Right lobe of liver (tissue), 4 donors: ENCODE results near the gene BET1.

Experiments
- CTCF ChIP-seq, 4 donors: fragments of 200-600 bp in 3 of 4; fragments of 450-650 bp in 1 of 4; IDR thresholded peaks; one replicate each; pipeline versions ENCODE4 v1.5.1 to v1.8.0; 2016 to 2022; ENCODE audit warnings: antibody characterized with exemption in 4 of 4, mild to moderate bottlenecking in 2 of 4
- POLR2A ChIP-seq: fragments of 450-650 bp; IDR thresholded peaks from one replicate; pipeline ENCODE4 v1.6.1; 2017; ENCODE audit warnings: antibody characterized with exemption, mild to moderate bottlenecking
- donor health status: DM: no; HTN: no; CAD: no.
- donor health status: DM: no; HTN: no; CAD: no.
- donor health status: DM: no; HTN: yes; CAD: no.

- TF ChIP-seq CTCF (IDR thresholded peaks at IDR 0.05) (no peak), POLR2A (no peak)
These were observed 26.5 kb upstream of the BET1 start for GRCh38 chr7:94030634-94031033.
